GM12865 (cell line): ENCODE measurements around the gene CEMIP.

ENCODE experiments used
- DNase-seq: peaks from one replicate; pipeline ENCODE4 v3.0.0; 2010; ENCODE audit warnings: low read depth
- H3K4me3 ChIP-seq: 2 replicates; pipeline ENCODE4 v1.5.1; 2011; ENCODE audit warnings: mild to moderate bottlenecking, low read depth, low read length, control low read depth
- TF ChIP-seq, protein P1 (sequence below): IDR thresholded peaks from 2 replicates; pipeline ENCODE4 v1.5.1; 2011; ENCODE audit warnings: low read length, control low read depth, low read depth, inconsistent platforms; ENCODE audit not compliant: insufficient read depth; ENCODE audit errors: missing control alignments

The CEMIP gene

DNA sequence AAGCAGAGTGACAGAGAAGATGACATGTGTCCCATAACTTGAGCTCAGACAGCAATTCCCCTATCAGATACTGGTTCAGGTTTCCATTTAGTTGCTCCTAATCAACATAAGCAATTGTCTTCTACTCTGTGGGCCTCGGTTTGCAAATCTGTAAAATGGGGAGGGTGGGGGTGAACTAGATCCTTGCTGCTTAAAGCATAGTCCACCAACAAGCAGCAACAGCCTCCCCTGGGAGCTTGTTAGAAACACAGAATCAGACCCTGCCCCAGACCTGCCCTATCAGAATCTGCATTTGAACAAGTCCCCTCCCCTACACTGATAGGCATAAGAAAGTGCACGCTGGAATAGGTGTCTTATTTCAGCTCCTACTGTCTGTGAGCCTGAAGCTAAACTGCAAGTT is 87.8 kb downstream of the CEMIP start:
- TF ChIP-seq, protein P1, sequence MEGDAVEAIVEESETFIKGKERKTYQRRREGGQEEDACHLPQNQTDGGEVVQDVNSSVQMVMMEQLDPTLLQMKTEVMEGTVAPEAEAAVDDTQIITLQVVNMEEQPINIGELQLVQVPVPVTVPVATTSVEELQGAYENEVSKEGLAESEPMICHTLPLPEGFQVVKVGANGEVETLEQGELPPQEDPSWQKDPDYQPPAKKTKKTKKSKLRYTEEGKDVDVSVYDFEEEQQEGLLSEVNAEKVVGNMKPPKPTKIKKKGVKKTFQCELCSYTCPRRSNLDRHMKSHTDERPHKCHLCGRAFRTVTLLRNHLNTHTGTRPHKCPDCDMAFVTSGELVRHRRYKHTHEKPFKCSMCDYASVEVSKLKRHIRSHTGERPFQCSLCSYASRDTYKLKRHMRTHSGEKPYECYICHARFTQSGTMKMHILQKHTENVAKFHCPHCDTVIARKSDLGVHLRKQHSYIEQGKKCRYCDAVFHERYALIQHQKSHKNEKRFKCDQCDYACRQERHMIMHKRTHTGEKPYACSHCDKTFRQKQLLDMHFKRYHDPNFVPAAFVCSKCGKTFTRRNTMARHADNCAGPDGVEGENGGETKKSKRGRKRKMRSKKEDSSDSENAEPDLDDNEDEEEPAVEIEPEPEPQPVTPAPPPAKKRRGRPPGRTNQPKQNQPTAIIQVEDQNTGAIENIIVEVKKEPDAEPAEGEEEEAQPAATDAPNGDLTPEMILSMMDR: no peak
- H3K4me3 ChIP-seq: no peak overlapping the region
- DNase-seq: no peak

DNA sequence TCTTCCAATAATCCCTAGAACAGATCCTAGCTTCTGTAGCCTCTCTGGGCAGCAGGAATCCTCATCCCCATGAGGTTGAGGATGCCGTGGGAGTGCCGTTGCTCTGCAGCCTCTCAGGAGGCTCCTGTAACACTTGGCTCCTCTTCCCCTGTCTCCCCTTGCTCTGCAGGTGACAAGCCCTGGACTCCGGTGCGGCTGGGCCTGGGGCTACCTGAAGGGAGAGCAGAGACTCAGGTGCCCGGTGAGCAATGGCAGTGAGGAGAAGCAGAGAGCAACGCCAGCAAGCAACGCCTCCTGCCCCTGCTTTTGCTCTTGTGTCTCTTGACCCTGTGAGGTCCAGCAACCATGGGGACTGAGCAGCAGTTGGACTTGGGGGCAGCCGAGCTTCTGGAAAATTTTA is 91.2 kb downstream of the CEMIP start:
- TF ChIP-seq, protein P1: no peak
- H3K4me3 ChIP-seq: no peak overlapping the region
- no peak for DNase-seq

- no peak overlapping the region for H3K4me3 ChIP-seq
- DNase-seq: no peak
- TF ChIP-seq, protein P1: no peak
Measured at GRCh38 chr15:80870893-80871292, 91.7 kb downstream of the CEMIP start.

DNA sequence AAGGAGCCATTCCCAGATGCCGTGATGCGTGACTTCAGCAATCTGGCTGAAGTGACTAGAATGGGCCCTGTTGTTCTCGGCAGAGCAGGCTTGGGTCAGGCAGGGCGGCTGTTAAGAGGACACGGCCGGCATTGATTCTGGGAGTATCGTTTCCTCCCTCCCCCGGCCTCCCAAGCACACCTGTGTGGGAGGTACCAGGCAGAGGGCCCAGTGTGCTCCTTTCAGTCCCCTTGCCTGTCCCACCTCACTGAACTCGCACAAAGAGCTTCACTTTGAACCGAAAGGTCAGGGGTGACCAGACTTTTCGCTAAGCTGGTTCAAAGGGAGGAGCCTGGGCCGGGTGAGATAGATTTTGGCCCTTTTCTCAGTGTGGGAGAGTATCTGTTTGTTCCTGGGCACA is 92.7 kb downstream of the CEMIP start:
- TF ChIP-seq, protein P1: no peak
- no peak overlapping the region for H3K4me3 ChIP-seq
- no peak for DNase-seq

- TF ChIP-seq, protein P1: no peak
- no peak overlapping the region for H3K4me3 ChIP-seq
- no peak for DNase-seq
Measured at GRCh38 chr15:80873366-80873952, 94.3 kb downstream of the CEMIP start.

- no peak for DNase-seq
- TF ChIP-seq, protein P1: no peak
Measured at GRCh38 chr15:80875568-80876347, 96.6 kb downstream of the CEMIP start.

GRCh38 chr15:80876348-80876674 is 97.1 kb downstream of the CEMIP start:
- DNase-seq: no peak
- TF ChIP-seq, protein P1: no peak
- H3K4me3 ChIP-seq: no peak overlapping the region

More at GRCh38 chr15:80875568-80876347, 96.6 kb downstream of the CEMIP start:
- H3K4me3 ChIP-seq: no peak overlapping the region
